ENCODE data around the gene SNX18. TPM values are rescaled to one million over a fixed set of nuclear protein-coding genes. Genes with fewer than 3 reads are reported as not detected.

The SNX18 gene
- total and polyA plus RNA-seq, 2 of the 4 experiments (the other 2 are of a cell fraction) = 31.2 to 50.0 TPM

DNA sequence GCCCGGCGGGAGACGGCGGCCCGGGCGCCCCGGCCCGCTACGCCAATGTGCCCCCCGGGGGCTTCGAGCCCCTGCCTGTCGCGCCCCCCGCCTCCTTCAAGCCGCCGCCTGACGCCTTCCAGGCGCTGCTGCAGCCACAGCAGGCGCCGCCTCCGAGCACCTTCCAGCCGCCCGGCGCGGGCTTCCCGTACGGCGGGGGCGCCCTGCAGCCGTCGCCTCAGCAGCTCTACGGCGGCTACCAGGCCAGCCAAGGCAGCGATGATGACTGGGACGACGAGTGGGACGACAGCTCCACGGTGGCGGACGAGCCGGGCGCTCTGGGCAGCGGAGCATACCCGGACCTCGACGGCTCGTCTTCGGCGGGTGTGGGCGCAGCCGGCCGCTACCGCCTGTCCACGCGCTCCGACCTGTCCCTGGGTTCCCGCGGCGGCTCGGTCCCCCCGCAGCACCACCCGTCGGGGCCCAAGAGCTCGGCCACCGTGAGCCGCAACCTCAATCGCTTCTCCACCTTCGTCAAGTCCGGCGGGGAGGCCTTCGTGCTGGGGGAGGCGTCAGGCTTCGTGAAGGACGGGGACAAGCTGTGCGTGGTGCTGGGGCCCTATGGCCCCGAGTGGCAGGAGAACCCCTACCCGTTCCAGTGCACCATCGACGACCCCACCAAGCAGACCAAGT lies 723 bp downstream of the SNX18 start:
- peak overlapping the region; percentile 40; the same call in 1 of the 2 replicates for H3K56ac ChIP-seq (ENCODE audit: extremely low read depth, insufficient read depth, low read length)
- H4K91ac ChIP-seq (ENCODE audit: insufficient read depth, low read depth, low read length) = peak overlapping the region; percentile 62; the same call in 1 of the 2 replicates
- ChIA-PET CTCF (interaction anchor here (0.6 to 3.0 kb wide), 14 partner anchors 9 to 355 kb away, joined by 3 to 14 read pairs (median 4); no protein-coding TSS in a partner anchor), POLR2A (ENCODE audit: unreplicated experiment) (interaction anchor here (0.6 to 1.3 kb wide), 5 partner anchors 152 to 349 kb away, joined by 3 to 5 read pairs (median 3); no protein-coding TSS in a partner anchor)
- H4K8ac ChIP-seq (ENCODE audit: low read depth in 2 of 2, low read length in 2 of 2) = peak overlapping the region; percentile 17 to 96; a peak in 3 of 4 replicates
- H3K27ac ChIP-seq (ENCODE audit: insufficient read depth, low read length) = peak overlapping the region; percentile 88
- peak overlapping the region; percentile 28 for H4K5ac ChIP-seq (ENCODE audit: low read depth, low read length)
- H3K36me3 ChIP-seq (ENCODE audit: control insufficient read depth, insufficient read depth, low read length) = peaks cover 23% of the 10 kb centered on the region
- peaks cover 43% of the 10 kb centered on the region for H4K20me1 ChIP-seq (ENCODE audit: insufficient read depth, low read length)
- dilution Hi-C loops (cut with HindIII; ENCODE audit: low sequenced_read_pairs, unreplicated experiment) = no loop called here
- H3K9ac ChIP-seq (ENCODE audit: low read depth, low read length) = peak overlapping the region; percentile 80
- intact Hi-C loops (cut with micrococcal nuclease) = loop anchor here (1.0 to 10.0 kb wide), 3 partner anchors 184 to 273 kb away; no protein-coding TSS in a partner anchor
- H2BK15ac ChIP-seq (ENCODE audit: low read depth, low read length) = no peak overlapping the region
- H3K9me1 ChIP-seq (ENCODE audit: insufficient read depth, low read length) = peaks cover 12% of the 10 kb centered on the region
- peak overlapping the region; percentile 96 for H3K4me2 ChIP-seq (ENCODE audit: low read depth, low read length)
- peaks cover 0 to 35% of the 10 kb centered on the region in 2 experiments; a peak in 2 of 4 replicates for H3K79me1 ChIP-seq (ENCODE audit: low read depth in 1 of 2, low read length in 2 of 2)
- peaks cover 11% of the 10 kb centered on the region for H3K4me1 ChIP-seq (ENCODE audit: control insufficient read depth, insufficient read depth, low read length)
- in situ Hi-C loops (cut with MboI; ENCODE audit: low sequenced_read_pairs) = loop anchor here (5.0 kb wide), 1 partner anchor 344 kb away; no protein-coding TSS in a partner anchor
- H2AK9ac ChIP-seq (replicated peaks; ENCODE audit: low read depth, low read length, poor library complexity) = peak overlapping the region; percentile 90
- BruUV-seq (replicated peaks) = no TSS peak
- no peaks in the 10 kb centered on the region for H3K27me3 ChIP-seq (ENCODE audit: control insufficient read depth, insufficient read depth, low read length)
- H3K9me3 ChIP-seq (ENCODE audit: control insufficient read depth, insufficient read depth, low read length) = peaks cover 9% of the 10 kb centered on the region
- TF ChIP-seq MAZ (IDR thresholded peaks at IDR 0.05; ENCODE audit: borderline replicate concordance, low read depth, low read length) (peak; percentile 51; the same call in 1 of the 2 replicates), RAD21 (IDR thresholded peaks at IDR 0.05; ENCODE audit: low read length) (peak; percentile 26; the same call in 1 of the 2 replicates), CHD1 (IDR thresholded peaks at IDR 0.05; ENCODE audit: low read depth, low read length) (no peak)
- H2BK5ac ChIP-seq (ENCODE audit: low read depth, low read length, poor library complexity, severe bottlenecking) = peak overlapping the region; percentile 99
- H2AFZ ChIP-seq (replicated peaks; ENCODE audit: low read length, poor library complexity) = peak overlapping the region; percentile 76
- peak overlapping the region; percentile 93 for H3K23ac ChIP-seq (ENCODE audit: low read depth, low read length)
- peak overlapping the region; percentile 67 for H2BK120ac ChIP-seq (ENCODE audit: low read depth, low read length)
- DNase-seq (peak; percentile 49), ATAC-seq (ENCODE audit: low read depth) (peak; percentile 32)
- H2BK20ac ChIP-seq (ENCODE audit: low read depth, low read length) = no peak overlapping the region
- H3K4me3 ChIP-seq (ENCODE audit: insufficient read depth, low read depth, low read length) = peak overlapping the region; percentile 92
- H3K18ac ChIP-seq (ENCODE audit: low read depth, low read length) = peak overlapping the region; percentile 30; the same call in 1 of the 2 replicates
- H3K4ac ChIP-seq (ENCODE audit: low read depth, low read length) = peak overlapping the region; percentile 82
- peak overlapping the region; percentile 95 for H2AK5ac ChIP-seq (ENCODE audit: low read depth, low read length)
- peak overlapping the region; percentile 99 for H3K14ac ChIP-seq (replicated peaks; ENCODE audit: low read depth, low read length)
- WGBS, 2 experiments (ENCODE audit: extremely low coverage in 2 of 2, insufficient read length in 1 of 2) = 9% methylated on average over 63 of the region's 79 CpGs; no CpG with 5 or more reads in 1 of the 2 experiments
